Stimulated activated memory B cell treated with anti-CD40 and anti-IgM and Interleukin-4, amounts not matched to agents 10 μg/mL and 1 μg/mL and 100 μg/mL, for 72 hours (primary cell): Measurements from ENCODE around the gene MOAP1.
"Not testable (repeated sequence)": the region's sequence is repeated elsewhere in the genome, so short reads cannot be mapped to it uniquely, and the experiment has no call there.

Experiments used
- ATAC-seq: fragments of 150-1000 bp; cut with Tn5 transposase; 2 replicates; pipeline ENCODE4 v1.10.0; 2021
- H3K27ac Mint-ChIP-seq: one replicate; pipeline ENCODE4 v1.8.0; 2022; ENCODE audit warnings: mild to moderate bottlenecking, mixed read lengths
- H3K27me3 Mint-ChIP-seq: one replicate; pipeline ENCODE4 v1.8.0; 2022; ENCODE audit warnings: mixed read lengths
- H3K36me3 Mint-ChIP-seq: one replicate; pipeline ENCODE4 v1.8.0; 2022; ENCODE audit warnings: mixed read lengths
- H3K4me1 Mint-ChIP-seq: one replicate; pipeline ENCODE4 v1.8.0; 2022; ENCODE audit warnings: mixed read lengths
- H3K4me3 Mint-ChIP-seq: one replicate; pipeline ENCODE4 v1.8.0; 2022; ENCODE audit warnings: mild to moderate bottlenecking, moderate library complexity, mixed read lengths
- H3K9me3 Mint-ChIP-seq: one replicate; pipeline ENCODE4 v1.8.0; 2022; ENCODE audit warnings: mixed read lengths

The MOAP1 gene

DNA sequence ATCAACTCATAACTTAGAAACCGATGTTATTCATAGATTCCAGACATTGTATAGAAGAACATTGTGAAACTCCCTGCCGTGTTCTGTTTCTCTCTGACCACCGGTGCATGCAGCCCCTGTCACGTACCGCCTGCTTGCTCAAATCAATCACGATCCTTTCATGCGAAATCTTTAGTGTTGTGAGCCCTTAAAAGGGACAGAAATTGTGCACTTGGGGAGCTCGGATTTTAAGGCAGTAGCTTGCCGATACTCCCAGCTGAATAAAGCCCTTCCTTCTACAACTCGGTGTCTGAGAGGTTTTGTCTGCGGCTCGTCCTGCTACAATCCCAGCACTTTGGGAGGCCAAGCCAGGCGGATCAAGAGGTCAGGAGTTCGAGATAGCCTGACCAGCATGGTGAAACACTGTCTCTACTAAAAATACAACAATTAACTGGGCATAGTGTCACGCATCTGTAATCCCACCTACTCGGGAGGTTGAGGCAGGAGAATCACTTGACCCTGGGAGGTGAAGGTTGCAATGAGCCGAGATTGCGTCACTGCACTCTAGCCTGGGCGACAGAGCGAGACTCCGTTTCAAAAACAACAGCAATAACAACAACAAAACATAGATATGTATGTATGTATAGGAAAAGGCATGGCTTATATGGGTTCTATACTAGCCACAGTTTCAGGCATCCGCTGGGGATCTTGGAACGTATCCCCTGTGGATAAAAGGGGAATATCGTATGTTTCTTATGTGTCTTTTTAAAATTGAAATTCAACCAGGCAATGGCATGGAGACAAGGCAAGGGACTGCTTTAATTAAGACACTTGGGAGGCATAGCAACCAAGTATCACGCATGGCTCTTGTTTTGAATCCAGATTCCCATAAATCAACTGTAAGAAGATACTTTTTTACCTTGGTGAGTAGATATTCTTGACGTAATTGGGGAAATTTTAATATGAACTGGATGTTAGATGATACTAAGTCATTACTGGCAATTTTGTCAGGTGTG is 19.1 kb downstream of the MOAP1 start:
- not testable (repeated sequence) for ATAC-seq, H3K36me3 Mint-ChIP-seq, H3K4me3 Mint-ChIP-seq, H3K27me3 Mint-ChIP-seq, H3K4me1 Mint-ChIP-seq, H3K9me3 Mint-ChIP-seq
- peak overlapping the region; percentile 17 for H3K27ac Mint-ChIP-seq

DNA sequence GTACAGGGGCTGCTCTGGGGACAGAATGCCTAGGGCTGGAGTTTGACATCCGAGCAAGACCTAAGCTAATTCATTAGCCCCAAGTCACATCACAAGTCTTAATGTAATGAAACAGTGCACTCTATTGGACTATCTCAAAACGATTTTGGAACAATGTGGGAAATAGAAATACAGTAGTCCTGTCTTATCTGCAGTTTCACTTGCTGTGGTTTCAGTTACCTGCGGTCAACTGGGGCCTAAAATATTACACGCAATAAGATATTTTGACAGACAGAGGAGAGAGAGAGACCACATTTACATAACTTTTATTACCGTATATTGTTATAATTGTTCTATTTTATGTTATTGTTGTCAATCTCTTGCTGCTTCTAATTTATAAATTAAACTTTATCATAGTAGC is 21.1 kb downstream of the MOAP1 start:
- Mint-ChIP-seq H3K27me3 (no peaks in the 10 kb centered on the region), H3K27ac (no peak overlapping the region), H3K9me3 (no peaks in the 10 kb centered on the region), H3K4me1 (no peaks in the 10 kb centered on the region), H3K4me3 (no peak overlapping the region), H3K36me3 (no peaks in the 10 kb centered on the region)
- no peak for ATAC-seq

DNA sequence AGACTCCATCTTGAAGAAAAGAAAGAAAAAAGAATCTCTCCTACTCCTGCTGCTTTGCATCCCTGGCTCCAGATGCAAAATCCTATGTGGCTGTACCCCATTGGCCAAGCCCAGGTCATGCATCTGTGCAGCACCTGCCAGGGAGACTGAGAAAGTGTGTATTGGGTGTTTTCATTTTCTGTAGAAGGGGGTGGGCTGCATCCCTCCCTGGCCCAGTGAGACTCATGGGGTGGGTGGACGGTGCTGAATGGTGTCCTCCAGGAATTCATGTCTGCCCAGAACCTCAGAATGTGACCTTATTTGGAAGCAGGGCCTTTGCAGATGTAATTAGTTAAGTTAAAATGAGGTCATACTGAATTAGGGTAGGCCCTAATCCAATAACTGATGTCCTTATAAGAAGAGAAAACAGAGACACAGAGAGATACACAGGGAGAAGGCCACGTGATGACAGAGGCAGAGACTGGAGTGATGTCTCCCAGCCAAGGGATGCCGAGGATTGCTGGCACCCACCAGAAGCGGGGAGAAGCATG is 23.2 kb downstream of the MOAP1 start:
- H3K27me3 Mint-ChIP-seq, result no peaks in the 10 kb centered on the region
- no peaks in the 10 kb centered on the region for H3K36me3 Mint-ChIP-seq

DNA sequence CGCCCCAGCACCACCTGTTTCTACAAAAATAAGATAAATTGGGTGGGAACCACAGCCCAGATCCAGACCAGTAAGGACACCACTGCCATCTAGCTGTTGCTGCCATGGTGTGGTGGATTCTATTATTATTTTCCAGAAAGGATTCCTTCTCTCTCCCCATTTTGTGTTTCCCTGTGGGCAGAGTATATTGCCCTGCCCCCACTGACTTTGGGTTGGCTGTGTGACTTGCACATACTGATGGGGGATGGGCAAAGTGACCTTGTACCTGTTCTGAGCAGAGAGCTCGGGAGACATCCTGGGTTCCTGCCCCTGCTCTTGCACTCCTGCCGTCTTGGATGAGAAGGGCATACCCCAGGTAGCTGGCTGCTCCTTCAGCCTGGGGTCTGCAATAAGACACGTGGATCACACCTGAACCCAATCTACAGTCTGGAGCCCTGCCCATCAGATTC is 24.3 kb downstream of the MOAP1 start:
- no peak for ATAC-seq
- Mint-ChIP-seq H3K4me1 (no peaks in the 10 kb centered on the region), H3K27ac (no peak overlapping the region), H3K4me3 (no peak overlapping the region), H3K9me3 (no peaks in the 10 kb centered on the region), H3K36me3 (no peaks in the 10 kb centered on the region), H3K27me3 (no peaks in the 10 kb centered on the region)

More for the DNA sequence above, 23.2 kb downstream of the MOAP1 start:
- Mint-ChIP-seq H3K4me1 (no peaks in the 10 kb centered on the region), H3K9me3 (no peaks in the 10 kb centered on the region), H3K27ac (no peak overlapping the region), H3K4me3 (no peak overlapping the region)
- no peak for ATAC-seq

DNA sequence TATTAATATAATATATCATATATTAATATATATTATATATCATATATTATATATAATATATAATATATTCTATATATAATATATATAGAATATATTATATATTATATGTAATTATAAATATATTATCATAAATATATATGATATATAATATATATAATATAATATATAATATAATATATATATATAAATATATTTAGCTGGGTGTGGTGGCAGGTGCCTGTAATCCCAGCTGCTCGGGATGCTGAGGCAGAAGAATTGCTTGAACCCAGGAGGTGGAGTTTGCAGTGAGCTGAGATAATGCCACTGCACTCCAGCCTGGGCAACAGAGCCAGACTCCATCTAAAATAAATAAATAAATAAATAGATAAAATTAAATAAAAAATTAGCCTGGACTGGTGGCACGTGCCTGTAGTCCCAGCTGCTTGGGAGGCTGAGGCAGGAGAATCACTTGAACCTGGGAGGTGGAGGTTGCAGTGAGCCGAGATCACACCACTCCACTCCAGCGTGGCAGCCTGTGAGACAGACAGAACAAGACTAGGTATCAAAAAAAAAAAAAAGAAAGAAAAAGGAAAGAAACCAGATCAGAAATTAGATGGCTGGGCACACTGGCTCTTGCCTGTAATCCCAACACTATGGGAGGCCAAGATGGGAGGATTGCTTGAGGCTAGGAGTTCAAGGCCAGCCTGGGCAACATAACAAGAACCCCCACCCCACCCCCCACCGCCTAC is 24.9 kb downstream of the MOAP1 start:
- H3K4me3 Mint-ChIP-seq, ATAC-seq, H3K4me1 Mint-ChIP-seq, H3K27ac Mint-ChIP-seq, H3K27me3 Mint-ChIP-seq, H3K36me3 Mint-ChIP-seq, H3K9me3 Mint-ChIP-seq: not testable (repeated sequence)

DNA sequence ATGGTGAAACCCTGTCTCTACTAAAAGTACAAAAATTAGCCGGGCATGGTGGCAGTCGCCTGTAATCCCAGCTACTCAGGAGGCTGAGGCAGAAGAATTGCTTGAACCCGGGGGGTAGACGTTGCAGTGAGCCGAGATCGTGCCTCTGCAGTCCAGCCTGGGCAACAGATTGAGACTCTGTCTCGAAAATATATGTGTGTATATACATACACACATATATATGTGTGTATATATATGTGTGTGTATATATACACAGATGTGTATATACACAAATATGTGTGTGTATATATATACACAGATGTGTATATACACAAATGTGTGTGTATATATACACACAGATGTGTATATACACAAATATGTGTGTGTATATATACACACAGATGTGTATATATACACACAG is 26.3 kb downstream of the MOAP1 start:
- H3K27me3 Mint-ChIP-seq, H3K9me3 Mint-ChIP-seq, ATAC-seq, H3K27ac Mint-ChIP-seq, H3K4me1 Mint-ChIP-seq, H3K4me3 Mint-ChIP-seq, H3K36me3 Mint-ChIP-seq: not testable (repeated sequence)

DNA sequence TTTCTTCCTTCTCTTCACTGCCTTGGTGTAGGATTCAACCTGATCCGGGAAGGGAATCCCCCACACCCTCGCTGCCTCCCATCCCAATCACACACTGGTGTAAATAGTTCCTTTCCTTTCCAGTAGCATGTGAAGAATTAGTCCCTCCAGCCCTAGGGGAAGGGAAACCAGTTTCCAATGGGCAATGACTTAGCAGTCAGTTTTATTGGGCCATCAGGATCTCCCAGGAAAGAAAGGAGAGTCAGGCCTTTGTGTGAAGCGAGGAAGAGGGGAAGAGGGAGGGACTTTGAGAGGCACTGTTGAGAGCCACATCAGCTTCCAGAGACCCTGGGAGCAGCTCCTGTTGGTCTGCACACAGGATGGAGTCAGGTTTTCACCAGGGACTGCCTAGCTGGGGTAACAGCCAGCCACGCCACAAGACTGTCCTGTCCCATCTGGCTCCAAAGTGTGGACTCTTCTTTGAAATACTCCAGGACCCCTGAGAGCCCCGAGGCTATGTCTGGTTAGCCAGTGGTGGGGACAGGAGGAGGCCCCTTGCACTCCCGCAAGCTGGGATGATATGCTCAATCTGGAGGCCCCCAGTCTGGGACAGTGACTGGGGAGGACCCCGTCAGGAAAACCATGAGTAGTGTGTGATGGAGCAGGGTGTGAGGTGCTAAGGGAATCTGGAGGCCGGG is 27.9 kb downstream of the MOAP1 start:
- Mint-ChIP-seq H3K4me3 (no peak overlapping the region), H3K36me3 (no peaks in the 10 kb centered on the region), H3K4me1 (no peaks in the 10 kb centered on the region), H3K27me3 (no peaks in the 10 kb centered on the region), H3K27ac (no peak overlapping the region), H3K9me3 (no peaks in the 10 kb centered on the region)
- peak; percentile 36 for ATAC-seq

DNA sequence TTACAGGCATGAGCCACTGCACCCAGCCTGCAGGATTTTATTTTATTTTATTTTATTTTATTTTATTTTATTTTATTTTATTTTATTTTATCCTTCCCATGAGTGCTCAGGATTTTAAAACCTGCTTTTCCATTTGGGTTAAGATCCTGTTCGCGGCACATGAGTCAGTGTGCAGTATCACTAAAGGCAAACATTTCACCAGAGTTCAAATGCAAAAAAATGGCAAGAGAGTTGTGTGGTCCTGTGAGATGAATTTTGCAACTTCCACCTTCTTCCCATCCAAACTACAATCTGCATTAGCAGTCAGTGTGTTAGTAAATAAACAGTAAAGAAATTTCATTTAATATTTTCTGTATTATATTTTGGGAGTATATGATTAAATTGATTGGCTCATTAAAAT is 29.0 kb downstream of the MOAP1 start:
- H3K4me1 Mint-ChIP-seq, result peaks cover 1% of the 10 kb centered on the region
- no peak overlapping the region for H3K27ac Mint-ChIP-seq
- H3K36me3 Mint-ChIP-seq, result no peaks in the 10 kb centered on the region
- peaks cover 2% of the 10 kb centered on the region for H3K27me3 Mint-ChIP-seq
- no peak overlapping the region for H3K4me3 Mint-ChIP-seq
- H3K9me3 Mint-ChIP-seq, result no peaks in the 10 kb centered on the region
- ATAC-seq, result no peak

DNA sequence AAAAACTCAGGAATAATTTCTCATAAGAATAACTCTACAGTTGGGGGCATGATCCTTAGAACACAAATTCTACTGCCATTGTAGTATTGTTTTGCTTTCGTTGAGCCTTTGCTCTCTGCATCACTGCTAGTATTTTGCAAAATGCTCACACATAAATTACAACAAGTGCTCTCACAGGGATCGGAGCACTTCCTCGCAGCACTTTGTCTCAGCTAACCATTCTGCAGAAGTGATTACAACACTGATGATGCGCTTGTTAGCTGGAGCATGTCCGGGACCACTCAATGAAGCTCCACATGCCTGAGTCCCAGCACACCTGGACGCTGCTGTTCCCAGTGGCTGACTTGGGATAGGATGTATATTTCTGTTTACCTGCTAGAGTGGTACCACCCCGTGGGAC is 31.6 kb downstream of the MOAP1 start:
- no peaks in the 10 kb centered on the region for H3K9me3 Mint-ChIP-seq
- no peaks in the 10 kb centered on the region for H3K36me3 Mint-ChIP-seq
- H3K4me1 Mint-ChIP-seq, result peaks cover 10% of the 10 kb centered on the region
- no peak overlapping the region for H3K27ac Mint-ChIP-seq
- H3K27me3 Mint-ChIP-seq, result peaks cover 25% of the 10 kb centered on the region
- H3K4me3 Mint-ChIP-seq, result no peak overlapping the region
- ATAC-seq, result no peak

DNA sequence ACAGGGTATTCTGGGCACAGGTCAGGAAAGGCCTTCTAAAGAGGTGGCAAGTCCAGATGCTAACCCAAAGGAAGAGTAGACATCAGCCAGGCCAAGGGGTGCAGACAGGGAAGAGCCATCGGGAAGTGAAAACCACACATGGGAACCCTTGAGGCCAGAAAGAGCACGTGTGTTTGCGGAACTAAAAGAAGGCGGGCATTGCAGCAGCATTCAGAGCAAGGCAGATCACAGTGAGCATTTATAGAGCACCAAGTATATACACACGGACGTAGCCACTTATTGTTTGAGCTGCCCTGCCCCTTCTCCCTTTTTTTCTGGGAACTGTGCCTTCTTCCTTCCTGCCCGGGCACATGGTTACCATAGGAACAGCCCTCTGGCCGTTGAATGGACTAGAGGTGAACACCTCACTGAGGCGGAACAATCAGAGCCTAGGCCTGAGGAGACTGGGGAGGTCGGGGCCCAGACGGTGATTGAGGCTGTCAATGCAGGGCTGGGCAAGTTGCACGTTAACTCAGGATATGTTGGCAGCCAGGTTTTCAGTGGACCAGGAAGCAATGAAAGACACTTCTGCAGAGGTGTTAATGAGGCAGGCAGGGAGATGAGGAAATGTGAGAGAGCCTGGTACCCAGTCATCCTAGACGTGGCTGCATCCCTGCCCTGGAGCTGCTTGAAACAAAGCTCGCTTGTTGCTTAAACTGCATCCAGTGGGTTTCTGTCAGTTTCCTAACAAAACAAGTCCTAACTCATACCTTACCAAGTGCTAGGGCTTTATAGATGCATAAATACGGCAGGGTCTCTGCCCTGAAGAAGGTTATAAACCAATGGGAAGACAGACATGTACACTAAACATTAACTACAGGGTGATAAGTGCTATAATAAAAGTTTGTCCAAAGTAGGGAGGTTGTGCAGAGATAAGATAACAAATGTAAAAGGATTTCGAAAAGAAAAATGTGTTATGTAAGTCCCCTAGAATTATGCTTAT is 34.2 kb downstream of the MOAP1 start:
- Mint-ChIP-seq H3K4me1 (peaks cover 16% of the 10 kb centered on the region), H3K4me3 (no peak overlapping the region), H3K27ac (no peak overlapping the region), H3K27me3 (peaks cover 45% of the 10 kb centered on the region), H3K36me3 (no peaks in the 10 kb centered on the region), H3K9me3 (no peaks in the 10 kb centered on the region)
- no peak for ATAC-seq

DNA sequence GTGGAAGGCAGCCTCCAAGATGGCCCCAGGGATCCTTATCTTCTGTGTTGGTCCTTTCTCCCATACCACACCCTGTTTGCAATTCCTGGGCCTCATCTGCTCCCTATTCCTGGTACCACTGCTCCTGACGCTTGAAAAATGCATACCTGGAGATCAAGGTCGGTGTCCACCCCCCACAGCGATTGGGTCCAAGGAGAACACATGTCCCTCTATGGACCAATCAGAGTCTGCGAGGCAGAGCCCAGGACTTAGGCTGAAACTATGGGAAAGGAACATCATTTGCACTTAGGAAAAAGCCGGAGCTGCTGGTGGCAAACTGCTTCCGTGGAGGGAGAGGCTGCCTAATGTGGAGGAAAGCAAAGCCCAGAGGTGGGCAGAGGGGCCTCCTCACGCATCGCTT is 35.7 kb downstream of the MOAP1 start:
- Mint-ChIP-seq H3K27me3 (peaks cover 45% of the 10 kb centered on the region), H3K27ac (no peak overlapping the region), H3K4me3 (no peak overlapping the region), H3K9me3 (no peaks in the 10 kb centered on the region), H3K36me3 (no peaks in the 10 kb centered on the region), H3K4me1 (peaks cover 16% of the 10 kb centered on the region)
- no peak for ATAC-seq

DNA sequence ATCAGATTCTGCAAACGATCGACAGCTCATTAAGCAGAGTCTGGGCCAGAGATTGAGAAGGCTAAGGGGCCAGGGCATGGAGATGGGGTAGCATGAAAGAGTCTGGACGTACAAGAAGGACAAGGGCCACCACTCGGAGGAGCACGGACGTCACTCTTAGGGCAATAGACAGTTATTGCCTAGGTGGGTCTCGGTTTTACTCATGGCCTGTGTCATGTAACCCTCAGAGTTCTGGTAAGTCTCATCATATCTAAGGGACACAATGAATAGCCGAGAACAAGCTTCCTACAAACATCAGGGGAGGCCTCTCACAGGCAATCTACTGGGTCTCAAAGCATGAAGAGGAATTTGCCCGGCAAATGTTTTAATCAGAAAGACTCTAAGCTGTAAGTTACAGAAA is 38.6 kb downstream of the MOAP1 start:
- H3K4me3 Mint-ChIP-seq, result no peak overlapping the region
- H3K36me3 Mint-ChIP-seq, result no peaks in the 10 kb centered on the region
- no peak overlapping the region for H3K27ac Mint-ChIP-seq
- no peaks in the 10 kb centered on the region for H3K9me3 Mint-ChIP-seq
- H3K27me3 Mint-ChIP-seq, result peaks cover 45% of the 10 kb centered on the region
- peak; percentile 66 for ATAC-seq
- peaks cover 16% of the 10 kb centered on the region for H3K4me1 Mint-ChIP-seq

DNA sequence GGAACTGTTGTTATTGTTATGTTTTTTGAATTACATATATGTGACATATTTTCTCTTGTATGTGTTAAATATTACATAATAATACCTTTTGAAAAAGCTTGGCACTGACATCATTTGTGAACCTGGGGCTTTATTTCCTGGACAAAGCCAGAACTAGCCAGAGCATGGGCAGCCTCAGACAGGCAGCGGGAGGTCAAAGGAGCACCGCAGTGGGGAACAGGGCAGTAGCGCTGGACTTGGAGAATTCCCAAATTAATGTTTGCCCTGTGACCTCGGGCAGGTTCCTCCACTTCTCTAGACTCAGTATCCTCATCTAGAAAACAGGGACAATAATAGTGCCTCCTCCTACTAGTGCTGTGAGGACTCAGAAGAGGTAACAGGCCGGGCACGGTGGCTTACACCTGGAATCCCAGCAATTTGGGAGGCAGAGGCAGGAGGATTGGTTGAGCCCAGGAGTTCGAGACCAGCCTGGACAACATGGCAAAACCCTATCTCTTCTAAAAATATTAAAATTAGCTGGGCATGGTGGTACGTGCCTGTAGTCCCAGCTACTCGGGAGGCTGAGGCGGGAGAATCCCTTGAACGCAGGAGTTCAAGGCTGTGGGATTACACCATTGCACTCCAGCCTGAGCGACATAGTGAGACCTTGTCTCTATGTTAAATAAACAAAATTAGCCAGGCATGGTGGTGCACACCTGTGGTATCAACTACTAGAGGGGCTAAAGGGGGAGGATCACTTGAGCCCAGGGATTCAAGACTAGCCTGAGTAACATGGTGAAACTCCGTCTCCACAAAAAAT is 41.6 kb downstream of the MOAP1 start:
- Mint-ChIP-seq H3K9me3 (no peaks in the 10 kb centered on the region), H3K4me1 (peaks cover 12% of the 10 kb centered on the region), H3K27ac (no peak overlapping the region), H3K36me3 (no peaks in the 10 kb centered on the region), H3K4me3 (no peak overlapping the region), H3K27me3 (peaks cover 19% of the 10 kb centered on the region)
- no peak for ATAC-seq

DNA sequence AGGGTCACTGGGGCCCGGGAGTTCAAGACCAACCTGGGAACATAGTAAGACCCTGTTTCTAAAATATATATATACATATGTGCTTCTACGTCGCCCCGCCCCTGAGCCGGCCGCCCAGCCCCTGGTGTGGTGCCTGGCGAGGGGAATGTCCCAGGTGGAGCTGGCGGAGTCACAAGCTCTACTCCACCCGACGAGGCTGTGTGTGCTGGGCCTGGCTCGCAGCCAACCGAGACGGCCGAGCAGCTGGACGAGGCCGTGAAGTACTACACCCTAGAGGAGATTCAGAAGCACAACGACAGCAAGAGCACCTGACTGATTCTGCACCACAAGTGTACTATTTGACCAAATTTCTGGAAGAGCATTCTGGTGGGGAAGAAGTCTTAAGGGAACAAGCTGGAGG is 46.8 kb downstream of the MOAP1 start:
- no peaks in the 10 kb centered on the region for H3K9me3 Mint-ChIP-seq
- no peak overlapping the region for H3K27ac Mint-ChIP-seq
- no peak for ATAC-seq
- no peaks in the 10 kb centered on the region for H3K36me3 Mint-ChIP-seq
- no peak overlapping the region for H3K4me3 Mint-ChIP-seq
- no peaks in the 10 kb centered on the region for H3K27me3 Mint-ChIP-seq
- H3K4me1 Mint-ChIP-seq, result peaks cover 7% of the 10 kb centered on the region
